Loucy (cell line): ENCODE results near the gene CAMSAP3.

Source experiments
- CTCF ChIP-seq: fragments of 200-600 bp; sonication (generic); conservative IDR thresholded peaks from 2 replicates; pipeline ENCODE4 v1.5.1; 2014; ENCODE audit warnings: mild to moderate bottlenecking, antibody characterized with exemption, low read length
- EZH2phosphoT487 ChIP-seq: fragments of 200-600 bp; IDR thresholded peaks from 2 replicates; pipeline ENCODE4 v1.6.1; 2018; ENCODE audit warnings: antibody characterized with exemption, mild to moderate bottlenecking, moderate library complexity, borderline replicate concordance

DNA sequence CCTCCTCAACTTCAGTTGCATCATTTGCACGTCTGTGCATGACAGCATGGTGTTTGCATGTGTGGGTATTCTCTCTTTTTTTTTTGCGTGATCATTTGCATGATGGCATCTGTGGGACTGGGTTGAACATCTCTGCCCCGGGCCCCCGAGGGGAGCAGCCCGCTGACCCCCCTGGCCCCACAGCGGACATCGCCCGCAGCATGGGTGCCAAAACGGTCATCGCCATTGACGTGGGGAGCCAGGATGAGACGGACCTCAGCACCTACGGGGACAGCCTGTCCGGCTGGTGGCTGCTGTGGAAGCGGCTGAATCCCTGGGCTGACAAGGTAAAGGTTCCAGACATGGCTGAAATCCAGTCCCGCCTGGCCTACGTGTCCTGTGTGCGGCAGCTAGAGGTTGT lies 37.0 kb upstream of the CAMSAP3 start:
- TF ChIP-seq EZH2phosphoT487 (no peak), CTCF (no peak)
